Endometrium (tissue), 2 donors: ENCODE results near the gene HERC2.

Source experiments
- FAIRE-seq: peaks from 2 replicates; lab custom pipeline; 2012; peaks lifted over from hg19 to GRCh38; lab: Jason Lieb, UNC
- donor health status: control.
- donor health status: control.

HERC2 gene

GRCh38 chr15:28113394-28114113, 208.4 kb downstream of the HERC2 start:
- no peak for FAIRE-seq

GRCh38 chr15:28112962-28113361, 209.0 kb downstream of the HERC2 start:
- no peak for FAIRE-seq

- no peak for FAIRE-seq
Measured at GRCh38 chr15:28112101-28112760, 209.7 kb downstream of the HERC2 start.

GRCh38 chr15:28111543-28111942, 210.4 kb downstream of the HERC2 start:
- FAIRE-seq: no peak

GRCh38 chr15:28110481-28110881, 211.5 kb downstream of the HERC2 start:
- no peak for FAIRE-seq

- FAIRE-seq: no peak
Measured at GRCh38 chr15:28109626-28110455, 212.1 kb downstream of the HERC2 start.

GRCh38 chr15:28107904-28108275, 214.1 kb downstream of the HERC2 start:
- no peak for FAIRE-seq

- FAIRE-seq: no peak
Measured at GRCh38 chr15:28107111-28107903, 214.7 kb downstream of the HERC2 start.

- no peak for FAIRE-seq
Measured at GRCh38 chr15:28106294-28107110, 215.5 kb downstream of the HERC2 start.

- FAIRE-seq: no peak
Measured at GRCh38 chr15:28105793-28106192, 216.2 kb downstream of the HERC2 start.

- FAIRE-seq: no peak
Measured at GRCh38 chr15:28105224-28105791, 216.7 kb downstream of the HERC2 start.

- no peak for FAIRE-seq
Measured at GRCh38 chr15:28104326-28104725, 217.7 kb downstream of the HERC2 start.

GRCh38 chr15:28103831-28104230, 218.1 kb downstream of the HERC2 start:
- FAIRE-seq: no peak

- FAIRE-seq: no peak
Measured at GRCh38 chr15:28101983-28102441, 220.0 kb downstream of the HERC2 start.

- no peak for FAIRE-seq
Measured at GRCh38 chr15:28101201-28101600, 220.8 kb downstream of the HERC2 start.

GRCh38 chr15:28100516-28101195, 221.3 kb downstream of the HERC2 start:
- FAIRE-seq: no peak

GRCh38 chr15:28099555-28100140, 222.3 kb downstream of the HERC2 start:
- no peak for FAIRE-seq

- no peak for FAIRE-seq
Measured at GRCh38 chr15:28098766-28099554, 223.0 kb downstream of the HERC2 start, which contains the start of gene OCA2. Gene OCA2, minus strand, starts transcription at chr15:28099315. Its CDS starts 17,441 bp downstream, at chr15:28081874.

GRCh38 chr15:28098360-28098765, 223.6 kb downstream of the HERC2 start:
- FAIRE-seq: no peak
